ES-I3 (cell line): ENCODE data around the gene FAM234A.

Source experiments
- H3K36me3 ChIP-seq: 2 replicates; pipeline ENCODE4 v1.6.1; 2013; ENCODE audit warnings: mild to moderate bottlenecking, low read length, control low read depth, moderate library complexity; ENCODE audit not compliant: insufficient read depth
- H3K4me1 ChIP-seq: 2 replicates; pipeline ENCODE4 v1.6.1; 2013; ENCODE audit warnings: mild to moderate bottlenecking, control low read depth, low read length; ENCODE audit not compliant: insufficient read depth
- H3K9ac ChIP-seq: 2 replicates; pipeline ENCODE4 v1.6.1; 2013; ENCODE audit warnings: low read depth, mild to moderate bottlenecking, low read length, moderate library complexity
- H3K9me3 ChIP-seq: 2 replicates; pipeline ENCODE4 v1.6.1; 2013; ENCODE audit warnings: mild to moderate bottlenecking, low read length, moderate library complexity; ENCODE audit not compliant: control insufficient read depth, insufficient read depth

FAM234A gene

DNA sequence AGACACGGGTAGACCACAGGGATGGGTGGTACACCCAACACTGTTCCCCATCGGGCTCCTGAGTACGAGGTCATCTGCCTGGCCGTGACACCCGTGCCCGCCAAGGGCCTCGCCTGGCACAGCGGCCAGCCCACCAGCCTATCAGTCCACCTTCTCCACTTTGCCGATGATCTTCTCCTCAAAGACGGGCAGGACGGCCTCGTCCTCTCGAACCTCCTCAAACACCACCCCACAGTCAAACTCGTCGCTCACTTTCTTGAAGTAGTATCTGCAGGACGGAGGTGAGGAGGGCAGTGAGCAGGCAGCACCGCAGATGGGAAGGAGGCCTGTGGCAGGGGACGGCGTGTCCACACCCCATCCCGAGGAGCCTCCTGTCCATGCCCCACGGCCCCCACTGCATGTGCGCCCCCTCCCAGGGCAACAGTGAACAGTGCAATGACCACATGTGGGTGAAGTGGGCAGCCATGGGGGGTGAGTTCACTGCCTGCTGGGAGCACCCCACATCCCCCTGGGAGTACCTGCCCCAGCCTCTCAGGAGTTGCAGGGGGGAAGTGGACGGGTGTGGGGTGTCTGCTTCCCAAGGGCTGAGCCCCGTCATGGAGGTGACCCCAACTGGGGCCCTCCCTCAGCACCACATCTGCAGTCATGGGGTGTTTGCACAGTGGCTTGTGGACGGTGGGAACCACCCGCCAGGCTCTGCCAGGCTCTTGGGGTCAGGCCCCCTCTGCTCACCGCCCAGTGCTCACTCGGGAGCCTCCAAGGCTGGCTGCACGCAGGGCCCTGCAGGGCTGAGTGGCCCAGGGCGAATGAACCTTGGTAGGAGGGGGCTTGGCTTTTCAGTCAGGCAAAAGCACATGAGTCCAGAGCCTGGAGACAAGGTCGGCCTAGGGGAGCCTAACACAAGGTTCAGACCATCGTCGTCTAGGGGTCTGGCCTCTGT is 53.6 kb downstream of the FAM234A start:
- Histone ChIP-seq H3K9ac (no peak overlapping the region), H3K9me3 (no peaks in the 10 kb centered on the region), H3K4me1 (no peaks in the 10 kb centered on the region), H3K36me3 (no peaks in the 10 kb centered on the region; the same call in 1 of the 2 replicates)

DNA sequence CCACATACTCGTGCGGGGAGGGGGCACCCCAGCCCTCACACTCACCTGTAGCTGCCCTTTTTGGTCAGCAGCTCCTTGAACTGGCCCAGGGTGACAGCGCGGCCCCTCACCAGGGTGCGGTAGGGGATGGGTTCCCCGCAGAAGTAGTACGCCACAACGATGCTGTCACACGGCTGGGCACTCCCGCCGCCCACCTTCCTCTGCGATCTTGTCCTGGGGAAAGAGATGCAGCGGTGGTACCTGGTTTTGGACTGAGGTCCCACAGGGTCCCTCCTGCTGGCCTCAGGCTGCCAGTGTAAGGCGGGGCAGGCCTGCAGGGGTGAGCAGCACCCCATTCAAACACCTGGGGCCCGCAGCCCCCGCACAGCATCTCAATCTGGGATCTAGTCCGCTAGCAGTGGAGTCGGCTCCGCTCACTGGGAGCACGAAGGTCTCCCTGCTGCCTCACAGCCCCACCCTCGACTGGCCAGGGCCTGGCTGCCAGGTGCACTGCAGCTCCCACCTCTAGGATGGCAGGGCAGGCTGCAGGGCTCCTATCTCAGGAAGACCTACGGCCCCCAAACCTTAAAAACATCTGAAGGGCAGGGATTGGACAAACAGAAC is 54.9 kb downstream of the FAM234A start:
- Histone ChIP-seq H3K4me1 (no peaks in the 10 kb centered on the region), H3K9ac (no peak overlapping the region), H3K36me3 (no peaks in the 10 kb centered on the region; the same call in 1 of the 2 replicates), H3K9me3 (no peaks in the 10 kb centered on the region)

DNA sequence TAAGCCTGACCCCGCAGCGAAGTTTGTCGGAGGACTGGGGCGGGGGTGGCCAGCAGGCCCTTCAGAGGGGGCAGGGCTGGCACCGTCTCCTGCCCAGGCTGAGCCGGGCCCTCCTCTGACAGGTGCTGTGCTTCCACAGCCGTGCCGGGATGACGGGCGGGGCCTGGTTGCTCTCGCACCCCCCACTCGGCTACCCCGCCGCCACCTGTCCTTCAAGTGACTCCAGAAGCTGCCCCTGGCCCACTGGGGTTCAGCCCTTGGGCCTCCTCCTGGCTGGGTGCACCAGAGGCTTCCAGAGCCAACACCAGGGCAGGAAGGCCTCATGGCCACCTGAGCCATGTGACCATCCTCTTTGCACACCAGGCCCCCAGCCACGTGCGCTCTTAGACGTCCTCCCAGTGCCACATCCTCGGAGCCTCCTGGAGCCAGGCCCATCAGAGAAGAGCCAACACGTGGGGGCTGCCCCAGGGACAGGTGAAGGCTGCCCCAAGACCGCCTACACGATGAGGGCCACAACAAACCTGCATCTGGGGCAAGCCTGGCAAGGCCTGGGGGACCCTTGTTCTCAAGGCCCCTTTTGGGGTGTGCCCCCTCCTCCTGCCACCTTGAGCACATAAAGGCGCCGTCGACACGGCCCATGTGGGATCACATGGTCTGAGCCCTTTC is 55.5 kb downstream of the FAM234A start:
- Histone ChIP-seq H3K9me3 (no peaks in the 10 kb centered on the region), H3K4me1 (no peaks in the 10 kb centered on the region), H3K9ac (no peak overlapping the region), H3K36me3 (no peaks in the 10 kb centered on the region; the same call in 1 of the 2 replicates)

DNA sequence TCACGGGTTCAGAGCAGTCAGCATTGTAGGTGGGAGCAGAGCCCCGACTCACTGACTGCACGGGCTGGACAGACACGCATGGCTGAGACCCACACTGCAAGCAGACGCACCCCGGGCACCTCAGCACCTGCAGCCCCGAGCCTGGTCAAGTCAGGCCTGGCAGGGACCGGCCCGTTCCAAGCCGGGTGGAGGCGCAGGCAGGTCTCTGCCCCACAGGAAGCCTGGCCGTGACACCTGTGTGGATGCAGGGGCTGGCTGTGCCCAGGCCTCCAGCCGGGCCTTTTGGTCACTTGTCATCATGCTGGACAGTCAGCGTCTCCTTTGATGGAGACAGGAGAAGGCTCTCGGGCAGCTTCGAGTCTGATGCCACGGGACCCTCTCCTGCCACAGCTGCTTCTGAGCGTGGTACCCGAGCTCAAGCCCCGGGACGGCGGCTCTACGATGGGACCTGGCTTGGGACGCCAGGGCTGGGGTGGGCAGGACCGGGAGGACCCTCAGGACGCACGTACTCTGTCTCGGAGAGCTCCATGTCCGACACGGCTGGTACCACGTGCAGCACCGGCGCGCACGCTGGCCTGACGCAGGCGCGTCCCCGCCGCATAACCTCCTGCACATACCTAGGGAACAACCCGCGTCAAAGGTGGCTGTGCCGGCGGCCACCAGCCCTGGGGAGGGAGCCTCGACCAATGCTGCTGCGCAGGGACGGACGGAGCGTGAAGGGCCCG is 56.2 kb downstream of the FAM234A start:
- no peaks in the 10 kb centered on the region; the same call in none of the 2 replicates for H3K36me3 ChIP-seq
- no peaks in the 10 kb centered on the region for H3K9me3 ChIP-seq
- H3K4me1 ChIP-seq: no peaks in the 10 kb centered on the region
- no peak overlapping the region for H3K9ac ChIP-seq

DNA sequence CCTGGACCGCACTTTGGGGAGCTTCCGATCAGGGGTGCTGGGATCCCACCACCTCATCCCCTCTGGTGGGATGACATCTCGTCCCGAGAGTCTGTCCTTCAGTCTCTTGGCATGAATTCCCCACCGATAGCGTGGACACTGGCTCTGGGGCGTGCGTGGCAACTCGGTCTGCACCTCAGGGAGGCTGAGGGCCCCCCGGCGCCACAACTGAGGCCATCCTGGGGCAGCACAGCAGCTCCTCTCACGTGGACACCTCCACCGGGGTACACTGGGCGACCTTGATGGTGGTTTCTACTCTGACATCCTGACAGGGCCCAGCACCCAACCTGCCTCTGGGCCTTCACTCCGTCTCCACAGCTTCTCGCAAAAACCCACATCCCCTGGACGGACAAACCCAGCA is 56.9 kb downstream of the FAM234A start:
- H3K9ac ChIP-seq: no peak overlapping the region
- H3K36me3 ChIP-seq: no peaks in the 10 kb centered on the region; the same call in none of the 2 replicates
- H3K4me1 ChIP-seq: no peaks in the 10 kb centered on the region
- H3K9me3 ChIP-seq: no peaks in the 10 kb centered on the region

DNA sequence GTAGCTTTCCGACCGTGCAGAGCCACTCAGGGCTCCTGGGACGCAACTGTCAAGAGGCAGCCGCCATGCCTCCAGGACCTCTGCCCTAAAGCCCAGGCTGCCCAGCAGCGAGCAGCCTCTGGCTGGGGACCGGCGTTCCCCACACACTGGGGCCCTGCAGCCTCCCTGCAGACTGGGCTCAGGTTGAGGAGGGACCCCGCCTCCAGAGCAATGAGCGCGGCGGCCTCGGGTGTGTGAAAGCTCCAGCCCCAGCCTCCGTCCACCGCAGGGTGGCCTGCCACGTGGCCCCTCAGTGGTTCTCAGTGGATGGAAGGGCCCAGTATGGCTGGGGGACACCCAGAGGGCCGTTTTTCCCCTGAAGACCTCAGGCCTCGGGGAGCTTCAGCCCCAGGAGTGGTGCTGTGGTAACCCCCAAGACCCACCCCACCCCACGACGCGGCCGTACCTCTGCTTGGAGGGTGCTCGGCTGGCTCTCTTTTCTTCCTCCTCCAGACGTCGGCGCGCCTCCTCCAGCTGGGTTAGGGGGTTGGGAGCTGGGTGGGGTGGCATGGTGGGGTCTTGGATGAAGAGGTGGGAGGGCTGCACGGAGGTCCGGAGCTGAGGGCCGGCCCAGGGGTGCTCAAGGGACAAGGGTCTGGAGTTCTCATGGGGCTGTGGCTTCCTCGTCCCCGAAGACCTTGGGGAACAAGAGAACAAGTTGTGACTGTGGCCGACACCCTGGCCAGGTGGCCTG is 58.6 kb downstream of the FAM234A start:
- Histone ChIP-seq H3K36me3 (no peaks in the 10 kb centered on the region; the same call in none of the 2 replicates), H3K9ac (no peak overlapping the region), H3K9me3 (no peaks in the 10 kb centered on the region), H3K4me1 (no peaks in the 10 kb centered on the region)

DNA sequence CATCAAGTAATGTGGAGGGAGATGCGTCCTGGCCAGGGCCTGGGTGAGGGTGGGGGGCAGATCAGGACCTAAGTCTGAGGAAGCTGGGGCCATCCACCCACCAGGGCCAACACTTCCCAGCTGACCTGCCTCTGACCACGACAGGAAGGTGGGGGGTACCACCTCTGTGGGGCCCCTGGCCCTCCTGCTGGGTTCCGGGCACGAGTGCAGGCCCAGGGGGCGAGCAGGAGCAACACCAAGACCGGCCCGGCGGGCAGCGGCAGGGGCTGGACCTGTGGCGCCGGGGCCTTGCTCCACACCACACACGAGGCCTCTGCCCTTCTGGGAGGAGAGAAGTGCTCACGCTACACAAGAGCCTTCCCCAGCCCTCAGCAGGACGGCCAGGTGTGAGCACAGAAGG is 61.7 kb downstream of the FAM234A start:
- Histone ChIP-seq H3K36me3 (no peaks in the 10 kb centered on the region; the same call in none of the 2 replicates), H3K9ac (no peak overlapping the region), H3K9me3 (no peaks in the 10 kb centered on the region), H3K4me1 (no peaks in the 10 kb centered on the region)

DNA sequence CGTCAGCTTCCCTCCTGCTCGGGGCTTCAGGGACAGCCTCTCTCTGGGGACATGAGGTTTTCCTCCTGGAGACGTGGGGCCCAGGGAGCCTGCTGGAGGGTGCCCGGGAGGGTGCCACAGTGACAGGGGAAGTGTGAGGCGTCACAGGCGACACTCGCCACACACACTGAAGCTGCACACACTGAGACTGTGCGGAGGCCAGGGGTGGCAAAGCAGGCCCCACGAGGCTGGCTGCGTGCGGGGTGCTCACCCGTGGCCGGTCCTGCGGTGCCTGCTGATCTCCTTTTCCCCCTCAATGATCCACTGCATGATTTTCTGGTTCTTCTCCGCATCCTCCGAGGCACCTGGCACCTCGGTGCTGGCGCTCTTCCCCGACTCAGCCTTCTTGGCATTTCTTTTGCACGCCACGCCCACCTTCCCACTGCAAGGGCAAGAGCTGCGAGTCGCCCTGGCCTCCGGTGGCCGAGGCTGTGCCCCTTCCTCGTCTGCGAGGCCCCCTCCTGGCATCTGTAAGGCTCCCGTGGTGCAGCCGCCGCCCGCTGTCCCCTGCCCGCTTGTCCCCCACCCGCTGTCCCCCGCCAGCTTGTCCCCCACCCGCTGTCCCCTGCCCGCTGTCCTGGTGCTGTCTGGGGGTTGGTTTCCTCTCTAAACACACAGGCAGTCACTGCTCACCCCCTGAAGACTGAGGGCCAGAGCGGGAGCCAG is 62.3 kb downstream of the FAM234A start:
- no peaks in the 10 kb centered on the region for H3K9me3 ChIP-seq
- peaks cover under 1% of the 10 kb centered on the region; the same call in 1 of the 2 replicates for H3K36me3 ChIP-seq
- no peak overlapping the region for H3K9ac ChIP-seq
- H3K4me1 ChIP-seq: no peaks in the 10 kb centered on the region

DNA sequence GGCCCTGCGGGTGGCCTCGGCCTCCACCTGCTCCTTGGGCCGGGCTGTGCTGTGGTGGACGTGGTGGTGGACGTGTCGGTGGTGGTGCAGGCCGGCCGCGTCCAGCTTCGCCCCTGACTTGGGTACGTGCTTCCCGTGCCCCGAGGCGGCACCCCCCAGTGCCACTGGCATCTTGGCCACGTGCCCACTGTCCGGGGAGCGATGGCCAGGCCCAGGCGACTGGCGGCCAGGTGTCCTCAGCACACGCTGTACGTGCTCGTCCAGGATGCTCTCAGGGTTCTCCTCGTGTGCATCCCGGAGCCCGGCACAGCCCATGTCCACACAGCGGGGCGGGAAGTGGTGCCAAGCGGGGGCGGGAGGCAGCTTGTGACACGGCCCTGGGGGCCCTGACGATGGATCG is 63.2 kb downstream of the FAM234A start:
- Histone ChIP-seq H3K36me3 (peaks cover 7% of the 10 kb centered on the region; the same call in 1 of the 2 replicates), H3K9me3 (no peaks in the 10 kb centered on the region), H3K9ac (no peak overlapping the region), H3K4me1 (no peaks in the 10 kb centered on the region)

DNA sequence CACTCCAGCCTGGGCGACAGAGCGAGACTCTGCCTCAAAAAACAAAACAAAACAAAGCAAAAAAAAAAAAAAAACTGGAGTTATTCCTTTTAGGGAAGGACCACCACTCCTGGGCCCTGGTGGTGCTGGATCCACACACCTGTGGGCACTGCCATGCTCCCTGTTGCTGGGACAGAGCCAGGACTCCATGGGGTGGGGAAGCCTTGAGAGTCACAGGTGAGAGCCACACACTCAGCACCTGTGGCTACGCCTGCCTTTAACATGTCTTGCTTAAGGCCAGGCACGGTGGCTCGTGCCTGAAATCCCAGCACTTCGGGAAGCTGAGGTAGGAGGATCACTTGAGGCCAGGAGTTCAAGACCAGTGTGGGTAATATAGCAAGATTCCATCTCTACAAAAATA is 66.6 kb downstream of the FAM234A start:
- Histone ChIP-seq H3K4me1 (no peaks in the 10 kb centered on the region), H3K36me3 (peaks cover 7% of the 10 kb centered on the region), H3K9me3 (no peaks in the 10 kb centered on the region), H3K9ac (no peak overlapping the region)

DNA sequence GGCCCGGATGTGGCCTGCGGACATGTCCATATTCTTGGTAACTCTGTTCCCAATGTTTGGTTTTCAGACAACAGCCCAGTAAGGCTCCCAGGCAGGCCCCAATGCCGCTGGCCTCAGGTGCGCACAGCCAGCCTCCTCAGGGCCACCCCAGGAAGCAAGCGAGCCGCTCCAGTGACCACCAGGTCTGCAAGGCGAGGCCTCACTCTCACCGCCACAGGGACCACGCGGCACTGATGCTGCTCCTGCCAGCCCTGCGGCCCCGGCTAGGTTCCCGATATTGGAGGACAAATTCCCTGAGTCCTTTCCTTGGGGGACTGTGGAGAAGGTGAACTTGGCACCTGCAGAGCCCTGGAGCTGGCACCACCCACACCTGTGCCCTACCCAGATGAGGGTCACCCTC is 67.3 kb downstream of the FAM234A start:
- H3K36me3 ChIP-seq: peaks cover 7% of the 10 kb centered on the region
- H3K9me3 ChIP-seq: no peaks in the 10 kb centered on the region
- no peak overlapping the region for H3K9ac ChIP-seq
- H3K4me1 ChIP-seq: no peaks in the 10 kb centered on the region

DNA sequence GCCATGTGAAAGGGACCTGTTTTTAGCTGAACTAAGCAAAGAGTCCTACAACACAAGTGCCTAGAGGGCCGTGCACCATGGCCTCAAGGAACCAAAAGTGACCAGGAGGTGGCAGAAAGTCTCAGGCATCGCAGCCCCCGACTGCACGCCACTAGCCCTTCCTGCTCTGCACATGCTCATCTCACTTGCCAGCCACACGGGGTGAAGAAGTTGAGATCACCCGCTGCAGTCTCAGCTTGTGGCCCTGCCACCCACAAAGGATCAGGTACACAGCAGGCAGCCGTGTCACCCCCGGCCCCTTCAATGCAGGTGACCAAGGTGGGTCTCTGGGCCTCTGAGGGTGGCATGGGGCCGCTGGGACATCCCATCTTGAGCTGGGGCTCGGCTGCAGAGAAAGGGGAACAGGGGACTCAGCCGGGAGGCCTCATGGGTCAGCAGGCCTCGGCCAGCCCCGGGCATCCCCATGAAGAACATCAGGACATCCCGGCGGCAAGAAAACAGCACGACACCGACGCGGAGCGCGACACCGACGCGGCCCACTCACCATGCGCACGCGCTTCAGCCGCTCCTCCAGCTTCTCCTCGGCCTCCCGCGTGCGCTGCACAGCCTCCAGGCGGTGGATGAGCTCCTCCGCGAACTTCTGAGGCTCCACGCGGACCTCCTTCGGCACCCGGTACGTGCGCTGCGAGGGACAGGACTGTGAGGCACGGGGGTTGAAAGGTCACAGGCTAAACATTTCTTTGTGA is 69.3 kb downstream of the FAM234A start:
- Histone ChIP-seq H3K4me1 (no peaks in the 10 kb centered on the region), H3K36me3 (peaks cover 7% of the 10 kb centered on the region), H3K9ac (no peak overlapping the region), H3K9me3 (no peaks in the 10 kb centered on the region)
